Endothelial cell of umbilical vein (primary cell): ENCODE measurements around the gene SEZ6L. TPM values are rescaled to one million over a fixed set of nuclear protein-coding genes. Genes with fewer than 3 reads are reported as not detected.

ENCODE experiments used
- BruUV-seq: library from RNA; stranded (reverse); fragments of 400-500 nt; replicated peaks from 2 replicates; lab custom pipeline; 2021; lab: Mats Ljungman, UMichigan
- CTCF ChIA-PET: fragments of 300-600, 350-600 bp; sonication (Branson Sonifier 250); formaldehyde crosslinking; loops from one replicate; lab custom pipeline; 2021; ENCODE audit warnings: antibody characterized with exemption, inconsistent platforms; lab: Charles Lee
- POLR2A ChIA-PET: fragments of 300-600, 350-600 bp; sonication (Branson Sonifier 250); formaldehyde crosslinking; loops from one replicate; lab custom pipeline; 2021; ENCODE audit warnings: antibody characterized with exemption, inconsistent platforms; lab: Charles Lee
- DNase-seq: peaks from one replicate; pipeline ENCODE4 v3.0.0-alpha.2; 2011; ENCODE audit warnings: low read depth, low spot score
- FAIRE-seq: peaks from 2 replicates; lab custom pipeline; 2011; peaks lifted over from hg19 to GRCh38; lab: Jason Lieb, UNC
- H2AFZ ChIP-seq: 2 replicates; pipeline ENCODE4 v1.6.0; 2012; ENCODE audit warnings: low read depth, low read length, control low read depth, inconsistent platforms
- H3K27ac ChIP-seq: 2 replicates; pipeline ENCODE4 v1.5.1; 2011; ENCODE audit warnings: low read depth, mild to moderate bottlenecking, control low read depth, low read length, moderate library complexity; ENCODE audit not compliant: insufficient read depth
- H3K27me3 ChIP-seq, 2 experiments: 2 replicates each; pipeline versions ENCODE4 v1.6.0 to v1.6.1; 2011; ENCODE audit warnings: low read length in 2 of 2, mixed read lengths in 1 of 2; ENCODE audit not compliant: control insufficient read depth in 2 of 2, insufficient read depth in 2 of 2
- H3K36me3 ChIP-seq, 2 experiments: 2 replicates in 1 of 2; 3 replicates in 1 of 2; pipeline ENCODE4 v1.5.1; 2011; ENCODE audit warnings: low read length in 2 of 2, mild to moderate bottlenecking in 1 of 2, moderate library complexity in 1 of 2; ENCODE audit not compliant: control insufficient read depth in 2 of 2, insufficient read depth in 2 of 2; ENCODE audit errors: extremely low read depth in 1 of 2
- H3K4me1 ChIP-seq: 3 replicates; pipeline ENCODE4 v1.5.1; 2011; ENCODE audit warnings: mild to moderate bottlenecking, low read length; ENCODE audit not compliant: control insufficient read depth, insufficient read depth; ENCODE audit errors: extremely low read depth
- H3K4me2 ChIP-seq: 2 replicates; pipeline ENCODE4 v1.6.1; 2011; ENCODE audit warnings: low read length, control low read depth, mixed read lengths; ENCODE audit not compliant: insufficient read depth
- H3K4me3 ChIP-seq, 3 experiments: fragments of 200-600 bp in 1 of 3; sonication (generic), shearing (Covaris generic) in 1 of 3; replicated peaks in 1 of 3; 2 replicates each; pipeline ENCODE4 v1.5.1; 2011 to 2016; ENCODE audit warnings: control low read depth in 3 of 3, low read length in 3 of 3, mild to moderate bottlenecking in 2 of 3, inconsistent platforms in 1 of 3, low read depth in 1 of 3, moderate library complexity in 1 of 3; ENCODE audit not compliant: insufficient read depth in 1 of 3
- H3K79me2 ChIP-seq: 2 replicates; pipeline ENCODE4 v1.6.0; 2012; ENCODE audit warnings: low read length, inconsistent platforms; ENCODE audit not compliant: control insufficient read depth, insufficient read depth
- H3K9ac ChIP-seq: replicated peaks from 2 replicates; pipeline ENCODE3; 2011; ENCODE audit warnings: low read length, control low read depth; ENCODE audit not compliant: insufficient read depth; ENCODE audit errors: extremely low read depth
- H3K9me1 ChIP-seq: replicated peaks from 3 replicates; pipeline ENCODE4 v1.6.0; 2011; ENCODE audit warnings: mild to moderate bottlenecking, low read length; ENCODE audit not compliant: control insufficient read depth, insufficient read depth; ENCODE audit errors: extremely low read depth
- H3K9me3 ChIP-seq: replicated peaks from 2 replicates; pipeline ENCODE4 v1.5.1; 2012; ENCODE audit warnings: low read length, inconsistent platforms; ENCODE audit not compliant: control insufficient read depth, insufficient read depth
- H4K20me1 ChIP-seq: replicated peaks from 2 replicates; pipeline ENCODE3; 2011; ENCODE audit warnings: mild to moderate bottlenecking, low read length; ENCODE audit not compliant: control insufficient read depth, insufficient read depth; ENCODE audit errors: extremely low read depth
- EZH2 ChIP-seq: IDR thresholded peaks from 2 replicates; pipeline ENCODE4 v1.6.1; 2012; ENCODE audit warnings: borderline replicate concordance, low read depth, mild to moderate bottlenecking, moderate library complexity, low read length, inconsistent platforms; ENCODE audit not compliant: severe bottlenecking
- FOS ChIP-seq: IDR thresholded peaks from 2 replicates; pipeline ENCODE4 v1.6.1; 2011; ENCODE audit warnings: mild to moderate bottlenecking, low read length, moderate library complexity, borderline replicate concordance; ENCODE audit not compliant: insufficient read depth
- GATA2 ChIP-seq: IDR thresholded peaks from 2 replicates; pipeline ENCODE4 v1.7.0; 2011; ENCODE audit warnings: low read depth, mild to moderate bottlenecking, moderate library complexity, mixed read lengths, low read length; ENCODE audit not compliant: insufficient read length, insufficient read depth
- JUN ChIP-seq: IDR thresholded peaks from 2 replicates; pipeline ENCODE4 v1.6.1; 2011; ENCODE audit warnings: borderline replicate concordance, low read depth; ENCODE audit not compliant: insufficient read length, insufficient read depth
- MYC ChIP-seq: IDR thresholded peaks from one replicate; pipeline ENCODE4 v1.6.1; 2011; ENCODE audit warnings: mild to moderate bottlenecking, low read depth, low read length
- POLR2A ChIP-seq: IDR thresholded peaks from 2 replicates; pipeline ENCODE4 v1.6.1; 2012; ENCODE audit warnings: low read depth, mild to moderate bottlenecking, control low read depth, low read length
- POLR2AphosphoS5 ChIP-seq: IDR thresholded peaks from 2 replicates; pipeline ENCODE4 v1.6.1; 2012; ENCODE audit warnings: low read depth, mild to moderate bottlenecking, control low read depth, low read length, moderate library complexity; ENCODE audit not compliant: insufficient read depth
- dilution Hi-C: fragments of 300-500 bp; cut with MboI; formaldehyde crosslinking; loops from one replicate; pipeline ENCODE4 v1.15.0; 2019; ENCODE audit warnings: low sequenced_read_pairs; ENCODE audit not compliant: extremely low pct_ligation_motif_present
- intact Hi-C: fragments of 100-400 bp; cut with micrococcal nuclease; formaldehyde crosslinking; loops from one replicate; pipeline ENCODE4 v1.10.0; 2022
- polyA plus RNA-seq, 4 experiments: library from polyadenylated mRNA; depleted of rRNA in 3 of 4; stranded (reverse) in 3 of 4; unstranded in 1 of 4; fragments of >200 nt; gene quantifications; 2 replicates each; pipeline versions ENCODE4 v1.2.1 to v1.2.3, GENCODE V29; 2011 to 2012; ENCODE audit warnings: missing spikeins in 1 of 4
- total RNA-seq: library from RNA; stranded (reverse); gene quantifications from 2 replicates; pipeline ENCODE4 v1.2.3, GENCODE V29; 2021
- TF ChIP-seq, protein P1 (sequence below): IDR thresholded peaks from 2 replicates; pipeline ENCODE4 v1.6.1; 2011; ENCODE audit not compliant: insufficient read depth, insufficient read length
- TF ChIP-seq, protein P2 (sequence below), 2 donors: IDR thresholded peaks; 1 replicate in 1 of 2; 2 replicates in 1 of 2; pipeline ENCODE4 v1.5.1; 2011; ENCODE audit warnings: low read length in 2 of 2, mild to moderate bottlenecking in 2 of 2, moderate library complexity in 2 of 2, control low read depth in 1 of 2, inconsistent platforms in 1 of 2, low read depth in 1 of 2; ENCODE audit not compliant: insufficient read depth in 1 of 2; ENCODE audit errors: extremely low read depth in 1 of 2

The SEZ6L gene
- total and polyA plus RNA-seq, 2 donors (not counting 3 experiments of a cell fraction or from before 2014, with no cell fraction given), result not detected

DNA sequence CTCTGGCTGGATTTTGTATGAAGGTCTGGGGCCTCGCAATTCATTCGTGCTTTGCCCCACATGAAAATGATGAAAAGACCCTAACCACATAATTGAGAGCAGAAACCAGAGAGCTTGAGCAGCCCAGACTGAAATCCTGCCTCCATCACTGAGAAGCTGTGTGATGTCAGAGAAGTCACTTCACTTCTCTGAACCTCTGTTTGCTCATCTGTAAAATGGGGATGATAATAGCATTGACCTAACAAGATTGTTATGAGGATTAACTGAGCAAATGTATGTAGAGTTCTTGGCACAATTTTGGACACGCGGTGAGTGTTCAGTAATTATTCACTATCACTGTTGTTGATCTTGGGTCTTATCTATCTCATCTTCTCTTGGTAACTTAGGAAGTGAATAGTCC lies 203.6 kb downstream of the SEZ6L start:
- FAIRE-seq (no peak), DNase-seq (no peak)
- Histone ChIP-seq H3K27me3 (peaks cover 0 to 11% of the 10 kb centered on the region in 2 experiments), H3K79me2 (no peaks in the 10 kb centered on the region), H3K4me1 (no peaks in the 10 kb centered on the region), H3K4me3 (no peak overlapping the region), H4K20me1 (no peaks in the 10 kb centered on the region), H3K36me3 (no peaks in the 10 kb centered on the region), H3K4me2 (no peak overlapping the region), H3K9me1 (no peaks in the 10 kb centered on the region), H3K27ac (no peak overlapping the region), H3K9me3 (no peaks in the 10 kb centered on the region), H2AFZ (no peak overlapping the region), H3K9ac (no peak overlapping the region)
- no TSS peak for BruUV-seq
- POLR2A ChIA-PET, result no interaction called here
- dilution Hi-C loops (no loop called here), intact Hi-C loops (no loop called here)
- TF ChIP-seq, protein P1, sequence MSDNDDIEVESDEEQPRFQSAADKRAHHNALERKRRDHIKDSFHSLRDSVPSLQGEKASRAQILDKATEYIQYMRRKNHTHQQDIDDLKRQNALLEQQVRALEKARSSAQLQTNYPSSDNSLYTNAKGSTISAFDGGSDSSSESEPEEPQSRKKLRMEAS, result no peak
- no peak for TF ChIP-seq FOS
- TF ChIP-seq POLR2AphosphoS5, result no peak
- no peak for TF ChIP-seq EZH2
- CTCF ChIA-PET, result interaction anchor here (0.5 to 0.9 kb wide), 2 partner anchors 12 to 20 kb away, joined by 3 to 4 read pairs; no protein-coding TSS in a partner anchor

DNA sequence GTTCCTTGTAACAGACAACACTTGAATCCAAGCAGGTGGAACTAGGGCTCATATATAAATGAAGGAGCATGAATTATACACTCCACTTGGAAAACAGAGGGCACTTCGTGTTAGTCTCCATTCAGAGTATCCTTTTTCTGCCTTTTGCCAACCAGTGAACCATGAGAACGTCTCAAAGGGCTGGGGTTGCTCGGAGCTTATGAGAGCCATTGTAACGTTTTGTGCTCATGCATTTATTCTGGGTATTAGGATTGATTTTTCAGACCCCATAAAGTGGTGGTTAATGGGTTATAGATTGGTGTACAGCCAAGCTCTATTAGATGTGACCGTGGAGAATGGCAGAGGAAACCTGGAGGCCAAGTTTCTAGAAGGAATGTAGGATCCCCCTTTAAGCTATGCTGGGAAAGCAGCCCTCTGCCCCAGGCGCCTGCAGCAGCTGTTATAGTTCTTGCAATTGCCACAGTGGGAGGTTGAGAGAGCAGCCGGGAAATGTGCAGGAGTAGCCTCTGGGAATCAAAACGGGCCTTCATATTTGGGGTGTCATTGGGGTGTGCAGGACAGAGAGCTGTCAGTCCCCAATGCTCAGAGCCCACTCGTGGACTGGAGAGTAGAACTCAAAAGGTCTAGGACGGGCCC lies 205.2 kb downstream of the SEZ6L start:
- H3K4me1 ChIP-seq, result no peaks in the 10 kb centered on the region
- FAIRE-seq, result no peak
- H2AFZ ChIP-seq, result no peak overlapping the region
- TF ChIP-seq GATA2, result no peak
- TF ChIP-seq POLR2A, result no peak
- no peak for TF ChIP-seq EZH2
- TF ChIP-seq FOS, result no peak
- TF ChIP-seq POLR2AphosphoS5, result no peak
- no peak for TF ChIP-seq MYC
- TF ChIP-seq, protein P1, result no peak
- no peak for TF ChIP-seq JUN
- TF ChIP-seq, protein P2, sequence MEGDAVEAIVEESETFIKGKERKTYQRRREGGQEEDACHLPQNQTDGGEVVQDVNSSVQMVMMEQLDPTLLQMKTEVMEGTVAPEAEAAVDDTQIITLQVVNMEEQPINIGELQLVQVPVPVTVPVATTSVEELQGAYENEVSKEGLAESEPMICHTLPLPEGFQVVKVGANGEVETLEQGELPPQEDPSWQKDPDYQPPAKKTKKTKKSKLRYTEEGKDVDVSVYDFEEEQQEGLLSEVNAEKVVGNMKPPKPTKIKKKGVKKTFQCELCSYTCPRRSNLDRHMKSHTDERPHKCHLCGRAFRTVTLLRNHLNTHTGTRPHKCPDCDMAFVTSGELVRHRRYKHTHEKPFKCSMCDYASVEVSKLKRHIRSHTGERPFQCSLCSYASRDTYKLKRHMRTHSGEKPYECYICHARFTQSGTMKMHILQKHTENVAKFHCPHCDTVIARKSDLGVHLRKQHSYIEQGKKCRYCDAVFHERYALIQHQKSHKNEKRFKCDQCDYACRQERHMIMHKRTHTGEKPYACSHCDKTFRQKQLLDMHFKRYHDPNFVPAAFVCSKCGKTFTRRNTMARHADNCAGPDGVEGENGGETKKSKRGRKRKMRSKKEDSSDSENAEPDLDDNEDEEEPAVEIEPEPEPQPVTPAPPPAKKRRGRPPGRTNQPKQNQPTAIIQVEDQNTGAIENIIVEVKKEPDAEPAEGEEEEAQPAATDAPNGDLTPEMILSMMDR (IDR thresholded peaks at IDR 0.05; ENCODE audit: extremely low read depth in 1 of 2, insufficient read depth in 1 of 2, low read depth in 1 of 2, low read length in 2 of 2), result no peak
- H3K9me1 ChIP-seq, result no peaks in the 10 kb centered on the region
- peaks cover 0 to 11% of the 10 kb centered on the region in 2 experiments for H3K27me3 ChIP-seq
- intact Hi-C loops, result no loop called here
- no TSS peak for BruUV-seq
- H3K27ac ChIP-seq, result no peak overlapping the region
- DNase-seq, result no peak
- H4K20me1 ChIP-seq, result no peaks in the 10 kb centered on the region
- no peaks in the 10 kb centered on the region for H3K79me2 ChIP-seq
- no peaks in the 10 kb centered on the region for H3K36me3 ChIP-seq
- ChIA-PET POLR2A (no interaction called here), CTCF (interaction anchor here (1.6 kb wide), 1 partner anchor 10 kb away, joined by 6 read pairs; no protein-coding TSS in a partner anchor)
- dilution Hi-C loops, result no loop called here
- no peak overlapping the region for H3K9ac ChIP-seq
- no peak overlapping the region for H3K4me3 ChIP-seq
- no peaks in the 10 kb centered on the region for H3K9me3 ChIP-seq
- no peak overlapping the region for H3K4me2 ChIP-seq
